HG03558 (cell line): ENCODE results near the gene ERF.

Source experiments
- ATAC-seq: cut with Tn5 transposase; IDR thresholded peaks from one replicate; pipeline ENCODE4 v1.9.1; 2021; ENCODE audit warnings: moderate number of reproducible peaks; ENCODE audit not compliant: unreplicated experiment; ENCODE audit errors: extremely low read depth

Gene ERF

GRCh38 chr19:42254850-42255765 is at the start of gene ERF:
Gene ERF, minus strand, starts transcription at chr19:42255128. Its CDS starts 129 bp downstream, at chr19:42254999.
- no peak for ATAC-seq

GRCh38 chr19:42303876-42304275 is 48.9 kb upstream of the ERF start:
- ATAC-seq, result no peak

GRCh38 chr19:42303101-42303464 is 48.2 kb upstream of the ERF start:
- ATAC-seq, result no peak

GRCh38 chr19:42301646-42302203 is 46.8 kb upstream of the ERF start, which contains the start of gene PRR19:
Gene PRR19, plus strand, starts transcription at chr19:42302132. Its CDS starts 7,453 bp downstream, at chr19:42309585.
- ATAC-seq, result no peak

GRCh38 chr19:42297039-42297438 is 42.1 kb upstream of the ERF start:
- ATAC-seq, result no peak

- no peak for ATAC-seq
Measured at GRCh38 chr19:42295831-42296525, 41.0 kb upstream of the ERF start.

GRCh38 chr19:42295342-42295741 is 40.4 kb upstream of the ERF start:
- ATAC-seq, result no peak

GRCh38 chr19:42294471-42295137 is 39.7 kb upstream of the ERF start:
- ATAC-seq, result no peak

- ATAC-seq, result no peak
Measured at GRCh38 chr19:42293948-42294347, 39.0 kb upstream of the ERF start.

GRCh38 chr19:42293540-42293939 is 38.6 kb upstream of the ERF start:
- ATAC-seq, result no peak

GRCh38 chr19:42292963-42293362 is 38.0 kb upstream of the ERF start:
- no peak for ATAC-seq

GRCh38 chr19:42292042-42292960 is 37.4 kb upstream of the ERF start:
- no peak for ATAC-seq

GRCh38 chr19:42291435-42291810 is 36.5 kb upstream of the ERF start:
- ATAC-seq, result no peak

- no peak for ATAC-seq
Measured at GRCh38 chr19:42290523-42291434, 35.9 kb upstream of the ERF start.

- no peak for ATAC-seq
Measured at GRCh38 chr19:42290136-42290522, 35.2 kb upstream of the ERF start.

- no peak for ATAC-seq
Measured at GRCh38 chr19:42289556-42290041, 34.7 kb upstream of the ERF start.

- ATAC-seq, result no peak
Measured at GRCh38 chr19:42288881-42289555, 34.1 kb upstream of the ERF start.

- ATAC-seq, result no peak
Measured at GRCh38 chr19:42288387-42288786, 33.5 kb upstream of the ERF start.
